Tibial nerve (tissue), 3 donors: Measurements from ENCODE around the gene SMARCC1.

Source experiments
- CTCF ChIP-seq, 5 experiments: fragments of 200-600 bp in 3 of 5; fragments of 450-650 bp in 2 of 5; sonication (generic) in 3 of 5; IDR thresholded peaks; one replicate each; pipeline ENCODE4 v1.5.1; 2016 to 2019; ENCODE audit warnings: antibody characterized with exemption in 5 of 5, mild to moderate bottlenecking in 3 of 5, moderate library complexity in 2 of 5
- POLR2A ChIP-seq, 2 donors: fragments of 450-650 bp; IDR thresholded peaks; one replicate each; pipeline ENCODE4 v1.6.1; 2017; ENCODE audit warnings: antibody characterized with exemption in 2 of 2, mild to moderate bottlenecking in 2 of 2, moderate library complexity in 2 of 2

- TF ChIP-seq CTCF (IDR thresholded peaks at IDR 0.05) (no peak), POLR2A (IDR thresholded peaks at IDR 0.05) (no peak)
These were observed 93.2 kb downstream of the SMARCC1 start for GRCh38 chr3:47688488-47688887.
